GM23338 (cell line): ENCODE data around the gene PCGF3. TPM values are rescaled to one million over a fixed set of nuclear protein-coding genes. Genes with fewer than 3 reads are reported as not detected.

Source experiments
- ATAC-seq: fragments of 200-7000 bp; cut with Tn5 transposase; 3 replicates; pipeline ENCODE4 v1.9.1; 2020
- DNase-seq: peaks from one replicate; pipeline ENCODE4 v3.0.0-alpha.2; 2015; ENCODE audit warnings: low spot score
- H2AFZ ChIP-seq: fragments of 200-600 bp; sonication (generic); 2 replicates; pipeline ENCODE4 v1.8.0; 2016; ENCODE audit warnings: antibody characterized with exemption, mild to moderate bottlenecking, moderate library complexity
- H3F3A ChIP-seq: fragments of 200-600 bp; sonication (generic); replicated peaks from 2 replicates; pipeline ENCODE4 v1.8.0; 2017; ENCODE audit warnings: antibody characterized with exemption, mixed run types, low read depth
- H3K27ac ChIP-seq: fragments of 200-600 bp; sonication (generic); 2 replicates; pipeline ENCODE4 v1.6.1; 2016; ENCODE audit warnings: low read depth
- H3K27me3 ChIP-seq: fragments of 200-600 bp; sonication (generic); 2 replicates; pipeline ENCODE4 v1.8.0; 2016; ENCODE audit warnings: mild to moderate bottlenecking, mixed run types, moderate library complexity; ENCODE audit not compliant: insufficient read depth
- H3K36me3 ChIP-seq: fragments of 200-600 bp; sonication (generic); 2 replicates; pipeline ENCODE4 v1.8.0; 2016; ENCODE audit warnings: mild to moderate bottlenecking; ENCODE audit not compliant: insufficient read depth
- H3K4me1 ChIP-seq: fragments of 200-600 bp; sonication (generic); 2 replicates; pipeline ENCODE4 v1.8.0; 2016; ENCODE audit warnings: mild to moderate bottlenecking, moderate library complexity; ENCODE audit not compliant: insufficient read depth
- H3K4me2 ChIP-seq: fragments of 200-600 bp; sonication (generic); 2 replicates; pipeline ENCODE4 v1.7.1; 2017; ENCODE audit warnings: mixed run types
- H3K4me3 ChIP-seq: fragments of 200-600 bp; sonication (generic); 2 replicates; pipeline ENCODE4 v1.6.1; 2016; ENCODE audit warnings: mixed run types
- H3K79me2 ChIP-seq: fragments of 200-600 bp; sonication (generic); replicated peaks from 2 replicates; pipeline ENCODE4 v1.8.0; 2017; ENCODE audit warnings: mild to moderate bottlenecking; ENCODE audit not compliant: insufficient read depth
- H3K9me2 ChIP-seq: fragments of 200-600 bp; sonication (generic); 2 replicates; pipeline ENCODE4 v1.8.0; 2017; ENCODE audit not compliant: insufficient read depth
- H4K20me1 ChIP-seq: fragments of 200-600 bp; sonication (generic); replicated peaks from 2 replicates; pipeline ENCODE4 v1.8.0; 2017; ENCODE audit warnings: mild to moderate bottlenecking; ENCODE audit not compliant: insufficient read depth
- H3K27ac Mint-ChIP-seq: 2 replicates; pipeline ENCODE4 v1.8.0; 2020; ENCODE audit warnings: inconsistent platforms, mild to moderate bottlenecking, moderate library complexity, mixed read lengths
- H3K27me3 Mint-ChIP-seq: 3 replicates; pipeline ENCODE4 v1.8.0; 2022; ENCODE audit warnings: low read depth, mild to moderate bottlenecking, moderate library complexity, mixed read lengths, inconsistent platforms; ENCODE audit not compliant: insufficient read depth, poor library complexity
- H3K36me3 Mint-ChIP-seq: 3 replicates; pipeline ENCODE4 v1.8.0; 2021; ENCODE audit warnings: low read depth, mild to moderate bottlenecking, inconsistent platforms, moderate library complexity, mixed read lengths
- H3K4me1 Mint-ChIP-seq: 3 replicates; pipeline ENCODE4 v1.8.0; 2020; ENCODE audit warnings: mild to moderate bottlenecking, inconsistent platforms, mixed read lengths
- H3K4me3 Mint-ChIP-seq: 3 replicates; pipeline ENCODE4 v1.8.0; 2021; ENCODE audit warnings: moderate library complexity, mild to moderate bottlenecking, inconsistent platforms, mixed read lengths
- H3K9me3 Mint-ChIP-seq: 3 replicates; pipeline ENCODE4 v1.8.0; 2020; ENCODE audit warnings: moderate library complexity, mild to moderate bottlenecking, inconsistent platforms, mixed read lengths
- CTCF ChIP-seq, 2 experiments: fragments of 200-600 bp in 1 of 2; sonication (generic) in 1 of 2; conservative IDR thresholded peaks; 2 replicates each; pipeline versions ENCODE4 v1.5.1 to v1.6.1; 2016 to 2017; ENCODE audit warnings: antibody characterized with exemption in 2 of 2, low read depth in 2 of 2, mild to moderate bottlenecking in 2 of 2, moderate library complexity in 1 of 2
- ETS1 ChIP-seq: IDR thresholded peaks from 2 replicates; pipeline ENCODE4 v1.6.1; 2016; ENCODE audit warnings: antibody characterized with exemption
- EZH2phosphoT487 ChIP-seq: fragments of 200-600 bp; sonication (generic); IDR thresholded peaks from one replicate; pipeline ENCODE4 v1.8.1; 2018; ENCODE audit warnings: antibody characterized with exemption; ENCODE audit not compliant: unreplicated experiment
- NANOG ChIP-seq: IDR thresholded peaks from 2 replicates; pipeline ENCODE4 v1.6.1; 2016; ENCODE audit warnings: antibody characterized with exemption, borderline replicate concordance
- REST ChIP-seq: IDR thresholded peaks from one replicate; pipeline ENCODE4 v1.6.1; 2018; ENCODE audit warnings: antibody characterized with exemption; ENCODE audit not compliant: unreplicated experiment
- STAT1 ChIP-seq: IDR thresholded peaks from one replicate; pipeline ENCODE4 v1.6.1; 2016; ENCODE audit warnings: antibody characterized with exemption; ENCODE audit not compliant: unreplicated experiment
- ZNF114 ChIP-seq: fragments of 250-450 bp; sonication (Bioruptor Pico); IDR thresholded peaks from 2 replicates; pipeline ENCODE4 v1.5.0; 2020; ENCODE audit warnings: mild to moderate bottlenecking, moderate library complexity
- ZNF331 ChIP-seq: fragments of 250-450 bp; sonication (Bioruptor Pico); IDR thresholded peaks from 2 replicates; pipeline ENCODE4 v1.5.0; 2020; ENCODE audit warnings: low read depth, mild to moderate bottlenecking, moderate library complexity
- polyA plus RNA-seq: library from polyadenylated mRNA; unstranded; fragments of >200 nt; fragmentation: Nextera tagmentation; extraction: Ambion mirVana; gene quantifications from 2 replicates; pipeline ENCODE4 v1.2.1, GENCODE V29; 2016
- total RNA-seq: library from RNA; depleted of rRNA; stranded (reverse); fragments of >200 nt; shearing (Covaris generic); gene quantifications from 2 replicates; pipeline ENCODE4 v1.2.3, GENCODE V29; 2014

Gene PCGF3
- total and polyA plus RNA-seq, 2 experiments from 2014 or later = 33.1 to 49.0 TPM

GRCh38 chr4:742742-743311 is 37.2 kb downstream of the PCGF3 start:
- TF ChIP-seq REST = no peak
- TF ChIP-seq ZNF331 = no peak
- no peak for TF ChIP-seq STAT1
- TF ChIP-seq CTCF (conservative IDR thresholded peaks at IDR 0.05; ENCODE audit: low read depth in 2 of 2) = peak; percentile 82 to 90
- no peak for TF ChIP-seq EZH2phosphoT487
- H3K27me3 ChIP-seq = no peaks in the 10 kb centered on the region
- H3K79me2 ChIP-seq = 0 out of 2 replicates have a peak, but pooled peaks cover 1% of the 10 kb centered on the region
- no peaks in the 10 kb centered on the region; the same call in 2 of the 3 replicates for H3K4me1 Mint-ChIP-seq
- H2AFZ ChIP-seq = no peak overlapping the region
- peaks cover 31% of the 10 kb centered on the region for H3K36me3 Mint-ChIP-seq
- no peak overlapping the region for H3K4me2 ChIP-seq
- no peaks in the 10 kb centered on the region; the same call in 1 of the 2 replicates for H3F3A ChIP-seq
- peaks cover 19% of the 10 kb centered on the region for H3K27me3 Mint-ChIP-seq
- H3K36me3 ChIP-seq = 0 out of 2 replicates have a peak, but pooled peaks cover 5% of the 10 kb centered on the region
- peak; percentile 80 for DNase-seq
- ATAC-seq = peak; percentile 98
- no peak overlapping the region for H3K27ac Mint-ChIP-seq
- H3K27ac ChIP-seq = no peak overlapping the region
- no peak overlapping the region for H3K4me3 Mint-ChIP-seq
- H3K9me2 ChIP-seq = no peaks in the 10 kb centered on the region
- no peak overlapping the region for H3K4me3 ChIP-seq
- no peaks in the 10 kb centered on the region for H3K4me1 ChIP-seq
- peaks cover 4% of the 10 kb centered on the region; the same call in 1 of the 2 replicates for H4K20me1 ChIP-seq
- H3K9me3 Mint-ChIP-seq = peaks cover 9% of the 10 kb centered on the region; the same call in 2 of the 3 replicates

GRCh38 chr4:743463-744211 is 38.0 kb downstream of the PCGF3 start:
- peaks cover 19% of the 10 kb centered on the region for H3K27me3 Mint-ChIP-seq
- Histone ChIP-seq H3K27ac (no peak overlapping the region), H3K36me3 (no peaks in the 10 kb centered on the region), H3K4me1 (no peaks in the 10 kb centered on the region), H3K9me2 (no peaks in the 10 kb centered on the region), H3F3A (no peaks in the 10 kb centered on the region; the same call in 1 of the 2 replicates), H2AFZ (no peak overlapping the region), H3K4me2 (no peak overlapping the region), H4K20me1 (peaks cover 4% of the 10 kb centered on the region; the same call in 1 of the 2 replicates), H3K27me3 (no peaks in the 10 kb centered on the region), H3K79me2 (peaks cover 7% of the 10 kb centered on the region; the same call in 1 of the 2 replicates), H3K4me3 (no peak overlapping the region)
- H3K36me3 Mint-ChIP-seq = peaks cover 35% of the 10 kb centered on the region
- no peak overlapping the region for H3K4me3 Mint-ChIP-seq
- DNase-seq (no peak), ATAC-seq (no peak)
- H3K27ac Mint-ChIP-seq = no peak overlapping the region; the same call in 1 of the 2 replicates
- no peaks in the 10 kb centered on the region; the same call in 2 of the 3 replicates for H3K4me1 Mint-ChIP-seq
- H3K9me3 Mint-ChIP-seq = peaks cover 10% of the 10 kb centered on the region; the same call in 2 of the 3 replicates
- TF ChIP-seq NANOG (no peak), ZNF331 (no peak), CTCF (conservative IDR thresholded peaks at IDR 0.05; ENCODE audit: low read depth in 2 of 2) (no peak), ZNF114 (CRISPR knock-in tag) (no peak), ETS1 (no peak)
